ENCODE results near the gene KRTAP5-3.

GRCh38 chr11:1565904-1566247, 42.4 kb downstream of the KRTAP5-3 start:
- TF ChIP-seq POLR2AphosphoS5 (IDR thresholded peaks at IDR 0.05; ENCODE audit: low read depth, low read length), result no peak
- TF ChIP-seq FOXP2 (optimal IDR thresholded peaks at IDR 0.05; ENCODE audit: borderline replicate concordance, extremely low read depth, extremely low read length, insufficient read depth), result no peak
- TF ChIP-seq TAF1 (IDR thresholded peaks at IDR 0.05; ENCODE audit: borderline replicate concordance, insufficient read depth, low read length), result no peak
